Measurements from ENCODE around the gene MRPL12.

The MRPL12 gene

GRCh38 chr17:81722184-81723120, 19.3 kb downstream of the MRPL12 start:
- H3K4me3 ChIP-seq (replicated peaks in 1 of 2; ENCODE audit: low read depth in 2 of 2, low read length in 2 of 2): no peak overlapping the region
- peak in 1 of 2 donors; percentile 25 for DNase-seq (ENCODE audit: low read depth in 2 of 2)
- no peak for TF ChIP-seq CTCF (IDR thresholded peaks at IDR 0.05; ENCODE audit: low read depth, low read length)

GRCh38 chr17:81723651-81724209, 20.6 kb downstream of the MRPL12 start:
- no peak for TF ChIP-seq CTCF (IDR thresholded peaks at IDR 0.05; ENCODE audit: low read depth, low read length)
- no peak overlapping the region for H3K4me3 ChIP-seq (replicated peaks in 1 of 2; ENCODE audit: low read depth in 2 of 2, low read length in 2 of 2)
- DNase-seq (ENCODE audit: low read depth in 2 of 2): no peak

- no peak for TF ChIP-seq CTCF (IDR thresholded peaks at IDR 0.05; ENCODE audit: low read depth, low read length)
- H3K4me3 ChIP-seq (replicated peaks in 1 of 2; ENCODE audit: low read depth in 2 of 2, low read length in 2 of 2): no peak overlapping the region
- DNase-seq (ENCODE audit: low read depth in 2 of 2): no peak
Observed at GRCh38 chr17:81725439-81725838, 22.3 kb downstream of the MRPL12 start.

GRCh38 chr17:81726004-81726403, 22.8 kb downstream of the MRPL12 start:
- H3K4me3 ChIP-seq (replicated peaks in 1 of 2; ENCODE audit: low read depth in 2 of 2, low read length in 2 of 2): no peak overlapping the region
- no peak for TF ChIP-seq CTCF (IDR thresholded peaks at IDR 0.05; ENCODE audit: low read depth, low read length)
- DNase-seq (ENCODE audit: low read depth in 2 of 2): no peak

- TF ChIP-seq CTCF (IDR thresholded peaks at IDR 0.05; ENCODE audit: low read depth, low read length): no peak
- DNase-seq (ENCODE audit: low read depth in 2 of 2): no peak
- no peak overlapping the region for H3K4me3 ChIP-seq (replicated peaks in 1 of 2; ENCODE audit: low read depth in 2 of 2, low read length in 2 of 2)
Observed at GRCh38 chr17:81727324-81728031, 24.3 kb downstream of the MRPL12 start.

- DNase-seq (ENCODE audit: low read depth in 2 of 2): peak; percentile 72 to 76
- peak; percentile 92 for TF ChIP-seq CTCF (IDR thresholded peaks at IDR 0.05; ENCODE audit: low read depth, low read length)
- H3K4me3 ChIP-seq (replicated peaks in 1 of 2; ENCODE audit: low read depth in 2 of 2, low read length in 2 of 2): no peak overlapping the region
Observed at GRCh38 chr17:81733507-81734404, 30.6 kb downstream of the MRPL12 start.
